ENCODE data around the gene POLR3GL. TPM values are rescaled to one million over a fixed set of nuclear protein-coding genes. Genes with fewer than 3 reads are reported as not detected.

The POLR3GL gene, protein sequence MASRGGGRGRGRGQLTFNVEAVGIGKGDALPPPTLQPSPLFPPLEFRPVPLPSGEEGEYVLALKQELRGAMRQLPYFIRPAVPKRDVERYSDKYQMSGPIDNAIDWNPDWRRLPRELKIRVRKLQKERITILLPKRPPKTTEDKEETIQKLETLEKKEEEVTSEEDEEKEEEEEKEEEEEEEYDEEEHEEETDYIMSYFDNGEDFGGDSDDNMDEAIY
- 60.9 TPM for polyA plus RNA-seq (2013)

DNA sequence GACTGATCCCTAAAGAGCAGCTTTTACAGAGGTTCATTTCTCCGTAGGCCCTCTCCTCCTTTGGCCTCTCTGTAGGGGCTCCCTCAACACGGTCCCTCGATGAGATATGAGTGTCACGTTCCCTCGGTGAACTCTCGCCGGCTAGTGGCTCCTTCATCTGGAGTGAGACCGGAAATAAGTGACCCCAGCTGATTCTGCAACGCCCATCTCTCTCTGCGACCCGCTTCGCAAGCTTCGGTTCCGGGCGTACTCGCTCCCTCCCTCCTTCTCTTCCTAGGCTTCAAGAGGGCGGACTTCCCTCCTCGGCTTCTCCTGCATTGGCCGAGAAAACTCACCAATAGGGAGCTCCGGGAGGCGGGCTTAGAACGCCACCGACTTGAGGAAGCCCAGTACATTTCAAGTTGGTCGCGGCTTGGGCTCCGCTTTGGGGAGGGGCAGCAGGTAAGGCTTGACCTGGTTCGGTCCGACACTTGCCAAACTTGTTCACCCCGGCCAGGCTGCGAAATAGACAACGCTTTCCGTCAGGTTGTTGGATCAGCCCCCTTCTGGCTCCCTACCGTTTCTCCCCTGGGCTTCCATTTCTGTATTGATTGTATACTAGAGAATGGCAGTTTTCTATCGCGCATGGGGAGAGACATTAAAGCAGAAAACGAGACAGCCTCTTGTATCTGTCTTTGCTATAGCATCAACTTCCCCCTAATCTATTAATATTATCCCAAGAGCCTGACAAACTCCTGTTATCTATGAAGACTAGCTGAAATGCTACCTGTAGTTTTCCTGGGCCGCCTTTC is at the start of gene POLR3GL, which contains the start of gene ANKRD34A:
Gene POLR3GL, plus strand, starts transcription at position 363 of the 791 bp plus-strand sequence. CDS start 10,176 bp downstream, outside the sequence.
Gene ANKRD34A, minus strand, starts transcription at position 248 of the 791 bp plus-strand sequence. CDS start 2,816 bp downstream, outside the sequence.
- H3K27ac ChIP-seq (ENCODE audit: insufficient read depth in 1 of 2, low read depth in 1 of 2, low read length in 2 of 2, poor library complexity in 1 of 2, severe bottlenecking in 2 of 2) = peak within 1 kb of the TSS; percentile 68 to 93
- ChIA-PET CTCF (interaction anchor here (0.8 to 3.7 kb wide), 10 partner anchors 13 to 118 kb away, joined by 3 to 47 read pairs (median 3); partner anchors contain the start of gene RBM8A), POLR2A (interaction anchor here (0.6 to 2.1 kb wide), 6 partner anchors 34 to 105 kb away, joined by 3 to 9 read pairs (median 4); partner anchors contain the start of genes PEX11B, PIAS3 and RBM8A)
- H3K4me3 ChIP-seq (ENCODE audit: control insufficient read depth in 1 of 7, extremely low read depth in 1 of 7, insufficient read depth in 4 of 7, low read depth in 2 of 7, low read length in 6 of 7) = peak within 1 kb of the TSS; percentile 82 to 98 (median 96)
- peaks cover 0 to 4% (median 3%) of the 10 kb centered on the region in 5 experiments for H3K9me3 ChIP-seq (ENCODE audit: control extremely low read depth in 1 of 5, control insufficient read depth in 4 of 5, insufficient read depth in 2 of 5, low read depth in 1 of 5, low read length in 4 of 5)
- WGBS (ENCODE audit: insufficient coverage) = 0% methylated on average over 31 of the region's 37 CpGs
- H3K36me3 ChIP-seq (ENCODE audit: control insufficient read depth in 4 of 4, insufficient read depth in 4 of 4, low read length in 3 of 4) = peaks cover 0 to 4% (median 0%) of the 10 kb centered on the region in 4 experiments
- peak; percentile 91 to 95 (median 94) for DNase-seq
- peaks cover 28 to 55% (median 46%) of the 10 kb centered on the region in 4 experiments for H3K4me1 ChIP-seq (ENCODE audit: control extremely low read depth in 1 of 4, control insufficient read depth in 4 of 4, insufficient read depth in 4 of 4, low read length in 3 of 4)
- peaks cover 0 to 3% (median 0%) of the 10 kb centered on the region in 5 experiments for H3K27me3 ChIP-seq (replicated peaks in 2 of 5; ENCODE audit: control insufficient read depth in 4 of 5, insufficient read depth in 5 of 5, low read length in 4 of 5)

GRCh38 chr1:145916745-145917144 is 47.7 kb upstream of the POLR3GL start:
- POLR2A ChIA-PET = no interaction called here

DNA sequence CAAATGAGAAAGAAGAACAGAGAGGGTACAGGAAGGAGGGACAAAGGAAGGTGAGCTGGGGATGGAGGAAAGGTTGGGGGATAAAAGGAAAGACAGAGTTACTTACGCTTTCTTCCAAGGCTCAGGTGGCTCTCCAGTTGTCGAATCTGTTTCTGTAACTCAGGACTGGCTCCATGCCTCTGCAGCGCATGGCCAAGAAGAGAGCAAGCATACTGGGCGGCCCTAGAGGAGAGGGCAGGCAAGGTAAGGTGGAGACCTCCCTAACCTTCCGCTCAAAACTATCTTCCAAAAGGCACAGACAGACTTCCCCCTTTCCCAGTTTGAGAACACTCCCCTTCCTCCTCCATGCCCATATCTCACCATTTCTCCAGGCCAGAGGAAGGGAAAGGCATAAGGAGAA is 46.9 kb upstream of the POLR3GL start:
- DNase-seq = no peak
- POLR2A ChIA-PET = interaction anchor here (1.2 to 2.1 kb wide), 4 partner anchors 10 to 62 kb away, joined by 3 to 15 read pairs (median 5); partner anchors contain the start of genes ANKRD34A, POLR3GL and RBM8A
- CTCF ChIA-PET = interaction anchor here (1.0 to 2.9 kb wide), 3 partner anchors 10 to 73 kb away, joined by 4 to 12 read pairs (median 10); partner anchors contain the start of genes NUDT17 and RBM8A
- Histone ChIP-seq H3K4me3 (ENCODE audit: control insufficient read depth in 1 of 7, extremely low read depth in 1 of 7, insufficient read depth in 4 of 7, low read depth in 2 of 7, low read length in 6 of 7) (peak overlapping the region in 6 of 7 experiments; percentile 89 to 99 (median 96)), H3K36me3 (ENCODE audit: control insufficient read depth in 4 of 4, insufficient read depth in 4 of 4, low read length in 3 of 4) (peaks cover 6 to 34% (median 19%) of the 10 kb centered on the region in 4 experiments), H3K9me3 (ENCODE audit: control extremely low read depth in 1 of 5, control insufficient read depth in 4 of 5, insufficient read depth in 2 of 5, low read depth in 1 of 5, low read length in 4 of 5) (no peaks in the 10 kb centered on the region), H3K27me3 (replicated peaks in 2 of 5; ENCODE audit: control insufficient read depth in 4 of 5, insufficient read depth in 5 of 5, low read length in 4 of 5) (no peaks in the 10 kb centered on the region), H3K27ac (ENCODE audit: insufficient read depth in 1 of 2, low read depth in 1 of 2, low read length in 2 of 2, poor library complexity in 1 of 2, severe bottlenecking in 2 of 2) (peak overlapping the region; percentile 75 to 83), H3K4me1 (ENCODE audit: control extremely low read depth in 1 of 4, control insufficient read depth in 4 of 4, insufficient read depth in 4 of 4, low read length in 3 of 4) (peaks cover 2 to 28% (median 23%) of the 10 kb centered on the region in 4 experiments)
- 92% methylated on average over 2 of the region's 5 CpGs for WGBS (ENCODE audit: insufficient coverage)

More at GRCh38 chr1:145916745-145917144, 47.7 kb upstream of the POLR3GL start:
- no peaks in the 10 kb centered on the region for H3K27me3 ChIP-seq (replicated peaks in 2 of 5; ENCODE audit: control insufficient read depth in 4 of 5, insufficient read depth in 5 of 5, low read length in 4 of 5)
- WGBS (ENCODE audit: insufficient coverage) = 96% methylated on average over 5 of the region's 5 CpGs
- H3K9me3 ChIP-seq (ENCODE audit: control extremely low read depth in 1 of 5, control insufficient read depth in 4 of 5, insufficient read depth in 2 of 5, low read depth in 1 of 5, low read length in 4 of 5) = no peaks in the 10 kb centered on the region
- no peak for DNase-seq
- no peak overlapping the region for H3K27ac ChIP-seq (ENCODE audit: insufficient read depth in 1 of 2, low read depth in 1 of 2, low read length in 2 of 2, poor library complexity in 1 of 2, severe bottlenecking in 2 of 2)
- CTCF ChIA-PET = interaction anchor here (1.0 to 2.9 kb wide), 4 partner anchors 10 to 91 kb away, joined by 3 to 10 read pairs (median 4); partner anchors contain the start of genes PIAS3 and RBM8A
- no peak overlapping the region for H3K4me3 ChIP-seq (ENCODE audit: control insufficient read depth in 1 of 7, extremely low read depth in 1 of 7, insufficient read depth in 4 of 7, low read depth in 2 of 7, low read length in 6 of 7)
- H3K36me3 ChIP-seq (ENCODE audit: control insufficient read depth in 4 of 4, insufficient read depth in 4 of 4, low read length in 3 of 4) = peaks cover 7 to 38% (median 25%) of the 10 kb centered on the region in 4 experiments
- H3K4me1 ChIP-seq (ENCODE audit: control extremely low read depth in 1 of 4, control insufficient read depth in 4 of 4, insufficient read depth in 4 of 4, low read length in 3 of 4) = peaks cover 2 to 28% (median 23%) of the 10 kb centered on the region in 4 experiments

- CTCF ChIA-PET = interaction anchor here (1.0 to 2.5 kb wide), 8 partner anchors 9 to 114 kb away, joined by 3 to 12 read pairs (median 3); partner anchors contain the start of genes HJV, NUDT17, RBM8A and TXNIP
- POLR2A ChIA-PET = interaction anchor here (1.1 to 2.1 kb wide), 8 partner anchors 9 to 73 kb away, joined by 3 to 15 read pairs (median 5); partner anchors contain the start of genes ANKRD34A, LIX1L, NUDT17 and PIAS3
- Histone ChIP-seq H3K27ac (ENCODE audit: insufficient read depth in 1 of 2, low read depth in 1 of 2, low read length in 2 of 2, poor library complexity in 1 of 2, severe bottlenecking in 2 of 2) (peak within 1 kb of the TSS; percentile 75 to 83), H3K4me1 (ENCODE audit: control extremely low read depth in 1 of 4, control insufficient read depth in 4 of 4, insufficient read depth in 4 of 4, low read length in 3 of 4) (peaks cover 2 to 28% (median 23%) of the 10 kb centered on the region in 4 experiments), H3K4me3 (ENCODE audit: control insufficient read depth in 1 of 7, extremely low read depth in 1 of 7, insufficient read depth in 4 of 7, low read depth in 2 of 7, low read length in 6 of 7) (peak within 1 kb of the TSS; percentile 75 to 99 (median 94)), H3K27me3 (replicated peaks in 2 of 5; ENCODE audit: control insufficient read depth in 4 of 5, insufficient read depth in 5 of 5, low read length in 4 of 5) (no peaks in the 10 kb centered on the region), H3K36me3 (ENCODE audit: control insufficient read depth in 4 of 4, insufficient read depth in 4 of 4, low read length in 3 of 4) (peaks cover 6 to 33% (median 19%) of the 10 kb centered on the region in 4 experiments), H3K9me3 (ENCODE audit: control extremely low read depth in 1 of 5, control insufficient read depth in 4 of 5, insufficient read depth in 2 of 5, low read depth in 1 of 5, low read length in 4 of 5) (no peaks in the 10 kb centered on the region)
- WGBS (ENCODE audit: insufficient coverage) = 0% methylated on average over 40 of the region's 51 CpGs
- peak; percentile 99 to 100 (median 100) for DNase-seq
Observed at GRCh38 chr1:145918144-145918991, 46.1 kb upstream of the POLR3GL start, which contains the start of gene PEX11B. TSS of gene PEX11B (minus strand) at chr1:145918717. CDS start at chr1:145918688, 29 bp downstream.

- 5% methylated on average over 29 of the region's 33 CpGs for WGBS (ENCODE audit: insufficient coverage)
- peak in 2 of 3 donors; percentile 55 to 62 for DNase-seq
- H3K9me3 ChIP-seq (ENCODE audit: control extremely low read depth in 1 of 5, control insufficient read depth in 4 of 5, insufficient read depth in 2 of 5, low read depth in 1 of 5, low read length in 4 of 5) = no peaks in the 10 kb centered on the region
- H3K4me1 ChIP-seq (ENCODE audit: control extremely low read depth in 1 of 4, control insufficient read depth in 4 of 4, insufficient read depth in 4 of 4, low read length in 3 of 4) = peaks cover 2 to 28% (median 23%) of the 10 kb centered on the region in 4 experiments
- peak overlapping the region; percentile 75 to 99 (median 94) for H3K4me3 ChIP-seq (ENCODE audit: control insufficient read depth in 1 of 7, extremely low read depth in 1 of 7, insufficient read depth in 4 of 7, low read depth in 2 of 7, low read length in 6 of 7)
- H3K27me3 ChIP-seq (replicated peaks in 2 of 5; ENCODE audit: control insufficient read depth in 4 of 5, insufficient read depth in 5 of 5, low read length in 4 of 5) = no peaks in the 10 kb centered on the region
- H3K27ac ChIP-seq (ENCODE audit: insufficient read depth in 1 of 2, low read depth in 1 of 2, low read length in 2 of 2, poor library complexity in 1 of 2, severe bottlenecking in 2 of 2) = peak overlapping the region; percentile 75 to 83
- ChIA-PET POLR2A (interaction anchor here (0.6 to 2.1 kb wide), 8 partner anchors 8 to 85 kb away, joined by 3 to 15 read pairs (median 5); partner anchors contain the start of genes ANKRD34A, LIX1L, NUDT17 and PIAS3), CTCF (interaction anchor here (0.6 to 2.5 kb wide), 10 partner anchors 8 to 113 kb away, joined by 3 to 12 read pairs (median 3); partner anchors contain the start of genes HJV, NUDT17, RBM8A and TXNIP)
- H3K36me3 ChIP-seq (ENCODE audit: control insufficient read depth in 4 of 4, insufficient read depth in 4 of 4, low read length in 3 of 4) = peaks cover 6 to 31% (median 18%) of the 10 kb centered on the region in 4 experiments
Observed at GRCh38 chr1:145918992-145919939, 45.2 kb upstream of the POLR3GL start.

Measured in common myeloid progenitor, CD34-positive (primary cell).